MCF 10A (cell line): ENCODE measurements around the gene RAB11FIP5. TPM values are rescaled to one million over a fixed set of nuclear protein-coding genes. Genes with fewer than 3 reads are reported as not detected.

ENCODE experiments used
- BruUV-seq: library from RNA; stranded (reverse); fragments of 400-500 nt; replicated peaks from 2 replicates; lab custom pipeline; 2021; lab: Mats Ljungman, UMichigan
- CTCF ChIA-PET: fragments of 300-600 bp; sonication (Branson Sonifier 250); formaldehyde crosslinking; extraction: SDS; loops from one replicate; lab custom pipeline; 2021; ENCODE audit warnings: antibody characterized with exemption, inconsistent platforms; lab: Yijun Ruan, JAX
- POLR2A ChIA-PET: fragments of 300-600, 350-650 bp; sonication (Branson Sonifier 250); formaldehyde crosslinking; extraction: SDS; loops from one replicate; lab custom pipeline; 2020; ENCODE audit warnings: antibody characterized with exemption, inconsistent platforms; lab: Yijun Ruan, JAX
- DNase-seq: peaks from one replicate; pipeline ENCODE4 v3.0.0-alpha.2; 2018; ENCODE audit not compliant: unreplicated experiment
- H3K27ac Mint-ChIP-seq: one replicate; pipeline ENCODE4 v1.8.0; 2022; ENCODE audit warnings: mild to moderate bottlenecking, low read depth, mixed read lengths; ENCODE audit not compliant: unreplicated experiment
- H3K27me3 Mint-ChIP-seq: one replicate; pipeline ENCODE4 v1.8.0; 2022; ENCODE audit warnings: mixed read lengths; ENCODE audit not compliant: insufficient read depth, unreplicated experiment
- H3K36me3 Mint-ChIP-seq: one replicate; pipeline ENCODE4 v1.8.0; 2022; ENCODE audit warnings: mild to moderate bottlenecking, moderate library complexity, mixed read lengths; ENCODE audit not compliant: insufficient read depth, unreplicated experiment
- H3K4me1 Mint-ChIP-seq: one replicate; pipeline ENCODE4 v1.8.0; 2022; ENCODE audit warnings: mixed read lengths; ENCODE audit not compliant: insufficient read depth, unreplicated experiment
- H3K4me3 Mint-ChIP-seq: one replicate; pipeline ENCODE4 v1.8.0; 2022; ENCODE audit warnings: mild to moderate bottlenecking, moderate library complexity, mixed read lengths; ENCODE audit not compliant: unreplicated experiment
- H3K9me3 Mint-ChIP-seq: one replicate; pipeline ENCODE4 v1.8.0; 2022; ENCODE audit warnings: mixed read lengths; ENCODE audit not compliant: unreplicated experiment
- CTCF ChIP-seq: fragments of 200-600 bp; IDR thresholded peaks from one replicate; pipeline ENCODE4 v1.8.0; 2022; ENCODE audit warnings: antibody characterized with exemption, mild to moderate bottlenecking; ENCODE audit not compliant: unreplicated experiment
- intact Hi-C: fragments of 100-400 bp; cut with micrococcal nuclease; formaldehyde crosslinking; loops from 2 replicates; pipeline ENCODE4 v1.14.1; 2022
- total RNA-seq: library from RNA; stranded (reverse); gene quantifications from 2 replicates; pipeline ENCODE4 v1.2.3, GENCODE V29; 2022

Gene RAB11FIP5
- total RNA-seq, 1 experiment from 2014 or later: 36.9 TPM

GRCh38 chr2:73078457-73079411 lies 34.0 kb downstream of the RAB11FIP5 start:
- Mint-ChIP-seq H3K36me3 (peaks cover 14% of the 10 kb centered on the region), H3K27ac (no peak overlapping the region), H3K27me3 (no peaks in the 10 kb centered on the region), H3K4me1 (no peaks in the 10 kb centered on the region), H3K9me3 (no peaks in the 10 kb centered on the region), H3K4me3 (no peak overlapping the region)
- CTCF ChIA-PET: interaction anchor here (0.6 to 1.2 kb wide), 4 partner anchors 68 to 99 kb away, joined by 3 to 6 read pairs (median 3); no protein-coding TSS in a partner anchor
- BruUV-seq: no TSS peak
- POLR2A ChIA-PET: no interaction called here
- TF ChIP-seq CTCF: no peak
- DNase-seq: no peak
- intact Hi-C loops: no loop called here

GRCh38 chr2:73077424-73077795 lies 35.3 kb downstream of the RAB11FIP5 start:
- CTCF ChIA-PET: interaction anchor here (0.8 to 3.6 kb wide), 2 partner anchors 8 to 100 kb away, joined by 3 to 31 read pairs; no protein-coding TSS in a partner anchor
- Mint-ChIP-seq H3K36me3 (peaks cover 22% of the 10 kb centered on the region), H3K4me1 (no peaks in the 10 kb centered on the region), H3K27me3 (no peaks in the 10 kb centered on the region), H3K9me3 (no peaks in the 10 kb centered on the region), H3K27ac (no peak overlapping the region), H3K4me3 (no peak overlapping the region)
- no peak for DNase-seq
- POLR2A ChIA-PET: no interaction called here
- BruUV-seq: no TSS peak
- no peak for TF ChIP-seq CTCF
- intact Hi-C loops: no loop called here

- BruUV-seq: no TSS peak
These were observed 35.9 kb downstream of the RAB11FIP5 start for GRCh38 chr2:73076701-73077423.

More at GRCh38 chr2:73076701-73077423, 35.9 kb downstream of the RAB11FIP5 start:
- ChIA-PET POLR2A (no interaction called here), CTCF (interaction anchor here (0.6 to 3.6 kb wide), 2 partner anchors 9 to 105 kb away, joined by 3 to 31 read pairs; no protein-coding TSS in a partner anchor)
- H3K36me3 Mint-ChIP-seq: peaks cover 27% of the 10 kb centered on the region
- H3K4me1 Mint-ChIP-seq: peaks cover 5% of the 10 kb centered on the region
- no peak overlapping the region for H3K27ac Mint-ChIP-seq
- no peaks in the 10 kb centered on the region for H3K27me3 Mint-ChIP-seq
- intact Hi-C loops: no loop called here
- no peak for DNase-seq
- no peak overlapping the region for H3K4me3 Mint-ChIP-seq
- no peak for TF ChIP-seq CTCF
- no peaks in the 10 kb centered on the region for H3K9me3 Mint-ChIP-seq
